ENCODE results near the gene DYSF. TPM values are rescaled to one million over a fixed set of nuclear protein-coding genes. Genes with fewer than 3 reads are reported as not detected.
"Not testable (repeated sequence)": the region's sequence is repeated elsewhere in the genome, so short reads cannot be mapped to it uniquely, and the experiment has no call there.

Gene DYSF
- total and polyA plus RNA-seq, 2 donors: 5.8 to 9.2 TPM

GRCh38 chr2:71640489-71640888, 187.1 kb downstream of the DYSF start:
- Histone ChIP-seq H3K27me3 (ENCODE audit: control insufficient read depth in 2 of 2, insufficient read depth in 1 of 2, low read length in 1 of 2) (no peaks in the 10 kb centered on the region), H3K9me3 (ENCODE audit: control insufficient read depth in 2 of 2, insufficient read depth in 1 of 2, low read length in 1 of 2) (no peaks in the 10 kb centered on the region), H3K4me1 (ENCODE audit: control insufficient read depth in 2 of 2, insufficient read depth in 2 of 2, low read length in 2 of 2) (no peaks in the 10 kb centered on the region), H3K4me3 (ENCODE audit: low read length in 2 of 2) (no peak overlapping the region), H3K36me3 (ENCODE audit: control insufficient read depth in 2 of 2, insufficient read depth in 2 of 2, low read length in 1 of 2) (no peaks in the 10 kb centered on the region), H3K27ac (ENCODE audit: low read depth in 1 of 2, low read length in 1 of 2) (no peak overlapping the region)
- WGBS: 92% methylated on average over 5 of the region's 5 CpGs
- DNase-seq (ENCODE audit: low read depth in 6 of 9, low spot score in 9 of 9): no peak

DNA sequence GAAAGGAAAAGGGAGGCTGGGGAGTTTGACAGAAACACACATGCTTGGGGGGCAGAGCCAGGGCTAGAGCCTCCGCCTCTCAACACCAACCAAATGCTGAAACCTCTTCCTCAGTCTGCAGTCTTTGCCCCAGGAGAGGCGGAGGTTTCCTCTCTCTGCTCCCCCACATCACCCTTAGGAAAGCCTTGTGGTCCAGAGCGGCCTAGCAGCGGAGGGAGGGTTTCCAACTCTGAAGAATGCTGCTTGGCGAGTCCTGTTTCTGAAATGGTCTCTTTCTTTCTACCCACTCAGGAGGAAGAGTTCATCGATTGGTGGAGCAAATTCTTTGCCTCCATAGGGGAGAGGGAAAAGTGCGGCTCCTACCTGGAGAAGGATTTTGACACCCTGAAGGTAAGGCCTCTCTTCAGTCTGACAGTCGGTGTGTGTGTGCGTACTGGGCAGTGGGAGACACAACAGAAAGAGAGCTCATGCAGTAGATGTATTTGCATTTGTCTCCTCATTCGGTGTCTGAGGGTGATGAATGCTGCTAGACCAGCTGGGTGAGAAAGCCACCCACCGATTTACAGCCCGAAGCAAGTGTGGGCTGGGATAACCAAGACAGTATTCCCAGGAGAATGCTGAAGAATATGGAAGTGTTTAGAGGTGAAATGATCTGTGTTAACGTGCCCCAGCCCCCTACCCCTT, 190.5 kb downstream of the DYSF start:
- no peaks in the 10 kb centered on the region for H3K36me3 ChIP-seq (ENCODE audit: control insufficient read depth in 2 of 2, insufficient read depth in 2 of 2, low read length in 1 of 2)
- H3K4me1 ChIP-seq (ENCODE audit: control insufficient read depth in 2 of 2, insufficient read depth in 2 of 2, low read length in 2 of 2): no peaks in the 10 kb centered on the region
- no peaks in the 10 kb centered on the region for H3K9me3 ChIP-seq (ENCODE audit: control insufficient read depth in 2 of 2, insufficient read depth in 1 of 2, low read length in 1 of 2)
- H3K4me3 ChIP-seq (ENCODE audit: low read length in 2 of 2): no peak overlapping the region
- 88% methylated on average over 13 of the region's 13 CpGs for WGBS
- H3K27ac ChIP-seq (ENCODE audit: low read depth in 1 of 2, low read length in 1 of 2): no peak overlapping the region
- no peak for DNase-seq (ENCODE audit: low read depth in 6 of 9, low spot score in 9 of 9)
- H3K27me3 ChIP-seq (ENCODE audit: control insufficient read depth in 2 of 2, insufficient read depth in 1 of 2, low read length in 1 of 2): no peaks in the 10 kb centered on the region

DNA sequence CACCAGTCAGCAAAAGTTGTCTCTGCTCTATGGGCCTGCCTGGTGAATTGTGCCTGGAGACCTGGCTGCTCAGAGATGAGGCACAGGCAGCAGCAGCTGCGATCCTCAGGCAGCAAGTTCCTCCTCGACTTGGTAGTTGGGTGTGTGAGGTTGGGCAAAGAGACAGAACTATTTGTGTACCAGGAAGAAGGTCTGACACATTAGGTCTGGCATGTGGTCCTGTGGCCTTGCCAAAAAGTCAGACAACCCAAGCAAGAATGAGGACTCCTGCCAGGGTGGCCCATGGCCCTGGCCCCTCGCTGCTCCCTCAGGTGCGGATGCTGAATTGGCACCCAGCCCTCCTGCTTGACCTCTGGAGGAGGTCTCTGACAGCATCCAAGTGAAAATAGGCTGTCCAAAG, 192.7 kb downstream of the DYSF start:
- WGBS: 88% methylated on average over 4 of the region's 4 CpGs
- H3K9me3 ChIP-seq (ENCODE audit: control insufficient read depth in 2 of 2, insufficient read depth in 1 of 2, low read length in 1 of 2): no peaks in the 10 kb centered on the region
- H3K27me3 ChIP-seq (ENCODE audit: control insufficient read depth in 2 of 2, insufficient read depth in 1 of 2, low read length in 1 of 2): no peaks in the 10 kb centered on the region
- no peak for DNase-seq (ENCODE audit: low read depth in 6 of 9, low spot score in 9 of 9)
- H3K4me1 ChIP-seq (ENCODE audit: control insufficient read depth in 2 of 2, insufficient read depth in 2 of 2, low read length in 2 of 2): no peaks in the 10 kb centered on the region
- H3K4me3 ChIP-seq (ENCODE audit: low read length in 2 of 2): no peak overlapping the region
- H3K36me3 ChIP-seq (ENCODE audit: control insufficient read depth in 2 of 2, insufficient read depth in 2 of 2, low read length in 1 of 2): no peaks in the 10 kb centered on the region
- no peak overlapping the region for H3K27ac ChIP-seq (ENCODE audit: low read depth in 1 of 2, low read length in 1 of 2)

GRCh38 chr2:71647356-71647755, 194.0 kb downstream of the DYSF start:
- DNase-seq (ENCODE audit: low read depth in 6 of 9, low spot score in 9 of 9): no peak
- Histone ChIP-seq H3K36me3 (ENCODE audit: control insufficient read depth in 2 of 2, insufficient read depth in 2 of 2, low read length in 1 of 2) (no peaks in the 10 kb centered on the region), H3K9me3 (ENCODE audit: control insufficient read depth in 2 of 2, insufficient read depth in 1 of 2, low read length in 1 of 2) (no peaks in the 10 kb centered on the region), H3K27me3 (ENCODE audit: control insufficient read depth in 2 of 2, insufficient read depth in 1 of 2, low read length in 1 of 2) (no peaks in the 10 kb centered on the region), H3K27ac (ENCODE audit: low read depth in 1 of 2, low read length in 1 of 2) (no peak overlapping the region), H3K4me1 (ENCODE audit: control insufficient read depth in 2 of 2, insufficient read depth in 2 of 2, low read length in 2 of 2) (no peaks in the 10 kb centered on the region), H3K4me3 (ENCODE audit: low read length in 2 of 2) (no peak overlapping the region)
- 97% methylated on average over 1 of the region's 1 CpG for WGBS

- WGBS: 71% methylated on average over 2 of the region's 2 CpGs
- H3K36me3 ChIP-seq (ENCODE audit: control insufficient read depth in 2 of 2, insufficient read depth in 2 of 2, low read length in 1 of 2): no peaks in the 10 kb centered on the region
- H3K4me3 ChIP-seq (ENCODE audit: low read length in 2 of 2): no peak overlapping the region
Measured at GRCh38 chr2:71655498-71655897, 202.1 kb downstream of the DYSF start.

GRCh38 chr2:71658256-71658655, 204.9 kb downstream of the DYSF start:
- H3K9me3 ChIP-seq (ENCODE audit: control insufficient read depth in 2 of 2, insufficient read depth in 1 of 2, low read length in 1 of 2); H3K36me3 ChIP-seq (ENCODE audit: control insufficient read depth in 2 of 2, insufficient read depth in 2 of 2, low read length in 1 of 2); DNase-seq (ENCODE audit: low read depth in 6 of 9, low spot score in 9 of 9); H3K4me1 ChIP-seq (ENCODE audit: control insufficient read depth in 2 of 2, insufficient read depth in 2 of 2, low read length in 2 of 2); H3K27ac ChIP-seq (ENCODE audit: low read depth in 1 of 2, low read length in 1 of 2); H3K4me3 ChIP-seq (ENCODE audit: low read length in 2 of 2); H3K27me3 ChIP-seq (ENCODE audit: control insufficient read depth in 2 of 2, insufficient read depth in 1 of 2, low read length in 1 of 2): not testable (repeated sequence)
- 60% methylated on average over 2 of the region's 2 CpGs for WGBS

More at GRCh38 chr2:71655498-71655897, 202.1 kb downstream of the DYSF start:
- no peak for DNase-seq (ENCODE audit: low read depth in 6 of 9, low spot score in 9 of 9)
- Histone ChIP-seq H3K27ac (ENCODE audit: low read depth in 1 of 2, low read length in 1 of 2) (no peak overlapping the region), H3K4me1 (ENCODE audit: control insufficient read depth in 2 of 2, insufficient read depth in 2 of 2, low read length in 2 of 2) (no peaks in the 10 kb centered on the region), H3K27me3 (ENCODE audit: control insufficient read depth in 2 of 2, insufficient read depth in 1 of 2, low read length in 1 of 2) (no peaks in the 10 kb centered on the region), H3K9me3 (ENCODE audit: control insufficient read depth in 2 of 2, insufficient read depth in 1 of 2, low read length in 1 of 2) (peaks cover 1 to 6% of the 10 kb centered on the region in 2 donors)

GRCh38 chr2:71658771-71659170, 205.4 kb downstream of the DYSF start:
- Histone ChIP-seq H3K4me3 (ENCODE audit: low read length in 2 of 2) (no peak overlapping the region), H3K27ac (ENCODE audit: low read depth in 1 of 2, low read length in 1 of 2) (no peak overlapping the region), H3K36me3 (ENCODE audit: control insufficient read depth in 2 of 2, insufficient read depth in 2 of 2, low read length in 1 of 2) (no peaks in the 10 kb centered on the region), H3K4me1 (ENCODE audit: control insufficient read depth in 2 of 2, insufficient read depth in 2 of 2, low read length in 2 of 2) (no peaks in the 10 kb centered on the region), H3K9me3 (ENCODE audit: control insufficient read depth in 2 of 2, insufficient read depth in 1 of 2, low read length in 1 of 2) (peaks cover 1 to 6% of the 10 kb centered on the region in 2 donors), H3K27me3 (ENCODE audit: control insufficient read depth in 2 of 2, insufficient read depth in 1 of 2, low read length in 1 of 2) (no peaks in the 10 kb centered on the region)
- no peak for DNase-seq (ENCODE audit: low read depth in 6 of 9, low spot score in 9 of 9)
- WGBS: 93% methylated on average over 3 of the region's 3 CpGs

GRCh38 chr2:71659868-71660518, 206.6 kb downstream of the DYSF start:
- no peak overlapping the region for H3K27ac ChIP-seq (ENCODE audit: low read depth in 1 of 2, low read length in 1 of 2)
- no peak for DNase-seq (ENCODE audit: low read depth in 6 of 9, low spot score in 9 of 9)

DNA sequence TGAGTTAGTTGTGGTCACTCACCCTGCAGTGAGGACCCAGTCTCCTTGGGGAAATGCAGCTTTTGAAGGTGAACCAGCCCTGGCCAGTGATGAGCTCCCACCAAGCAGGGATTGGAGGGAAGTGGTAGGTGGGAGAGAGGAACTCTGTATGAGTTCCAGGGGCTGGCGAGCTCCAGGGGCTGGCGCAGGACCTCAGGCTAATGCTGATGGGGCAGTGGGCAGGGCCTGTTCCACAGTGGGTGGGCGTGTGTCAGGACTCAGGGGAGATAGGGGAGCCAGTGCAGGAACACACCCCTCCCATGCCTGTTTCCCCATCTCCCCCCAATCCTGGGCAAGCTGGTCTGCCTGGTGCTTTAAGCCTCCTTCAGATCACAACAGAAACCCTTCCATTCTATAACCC, 208.4 kb downstream of the DYSF start:
- H3K27me3 ChIP-seq (ENCODE audit: control insufficient read depth in 2 of 2, insufficient read depth in 1 of 2, low read length in 1 of 2): no peaks in the 10 kb centered on the region
- no peak for DNase-seq (ENCODE audit: low read depth in 6 of 9, low spot score in 9 of 9)
- H3K9me3 ChIP-seq (ENCODE audit: control insufficient read depth in 2 of 2, insufficient read depth in 1 of 2, low read length in 1 of 2): peaks cover 1 to 6% of the 10 kb centered on the region in 2 donors
- WGBS: 60% methylated on average over 3 of the region's 3 CpGs
- H3K36me3 ChIP-seq (ENCODE audit: control insufficient read depth in 2 of 2, insufficient read depth in 2 of 2, low read length in 1 of 2): no peaks in the 10 kb centered on the region
- H3K4me1 ChIP-seq (ENCODE audit: control insufficient read depth in 2 of 2, insufficient read depth in 2 of 2, low read length in 2 of 2): no peaks in the 10 kb centered on the region
- H3K27ac ChIP-seq (ENCODE audit: low read depth in 1 of 2, low read length in 1 of 2): no peak overlapping the region
- H3K4me3 ChIP-seq (ENCODE audit: low read length in 2 of 2): no peak overlapping the region

More at GRCh38 chr2:71659868-71660518, 206.6 kb downstream of the DYSF start:
- Histone ChIP-seq H3K27me3 (ENCODE audit: control insufficient read depth in 2 of 2, insufficient read depth in 1 of 2, low read length in 1 of 2) (no peaks in the 10 kb centered on the region), H3K4me1 (ENCODE audit: control insufficient read depth in 2 of 2, insufficient read depth in 2 of 2, low read length in 2 of 2) (no peaks in the 10 kb centered on the region), H3K36me3 (ENCODE audit: control insufficient read depth in 2 of 2, insufficient read depth in 2 of 2, low read length in 1 of 2) (no peaks in the 10 kb centered on the region), H3K4me3 (ENCODE audit: low read length in 2 of 2) (no peak overlapping the region), H3K9me3 (ENCODE audit: control insufficient read depth in 2 of 2, insufficient read depth in 1 of 2, low read length in 1 of 2) (peaks cover 1 to 6% of the 10 kb centered on the region in 2 donors)
- 72% methylated on average over 5 of the region's 5 CpGs for WGBS
